Stimulated activated CD4-positive, alpha-beta T cell treated with anti-CD3 and anti-CD28 coated beads, Interleukin-4, amount 100 ng/mL, for 1 hour (primary cell): Measurements from ENCODE around the gene LRRC19.

Experiments
- DNase-seq: peaks from one replicate; pipeline ENCODE4 v3.0.0-alpha.2; 2020

Gene LRRC19, protein sequence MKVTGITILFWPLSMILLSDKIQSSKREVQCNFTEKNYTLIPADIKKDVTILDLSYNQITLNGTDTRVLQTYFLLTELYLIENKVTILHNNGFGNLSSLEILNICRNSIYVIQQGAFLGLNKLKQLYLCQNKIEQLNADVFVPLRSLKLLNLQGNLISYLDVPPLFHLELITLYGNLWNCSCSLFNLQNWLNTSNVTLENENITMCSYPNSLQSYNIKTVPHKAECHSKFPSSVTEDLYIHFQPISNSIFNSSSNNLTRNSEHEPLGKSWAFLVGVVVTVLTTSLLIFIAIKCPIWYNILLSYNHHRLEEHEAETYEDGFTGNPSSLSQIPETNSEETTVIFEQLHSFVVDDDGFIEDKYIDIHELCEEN

DNA sequence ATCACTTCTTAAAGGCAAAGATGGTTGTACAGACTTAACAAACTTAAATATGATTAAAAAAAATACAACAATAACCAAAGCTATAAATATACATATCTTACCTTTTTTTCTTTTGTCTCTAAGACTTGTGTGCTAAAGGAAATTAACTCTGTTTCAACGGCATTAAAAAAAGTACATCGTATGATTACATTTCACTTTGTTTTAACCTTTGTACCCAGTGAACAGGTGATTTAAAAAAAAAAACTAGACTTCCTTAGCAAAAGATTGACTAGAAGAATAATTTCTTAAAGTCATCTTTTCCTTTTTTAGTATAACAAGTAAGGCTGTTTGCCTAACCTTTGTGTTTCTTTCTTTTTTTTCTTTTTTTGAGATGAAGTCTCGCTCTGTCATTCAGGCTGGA is at the start of gene LRRC19:
Gene LRRC19, minus strand, starts transcription at position 182 of the 400 bp plus-strand sequence. CDS start 5,978 bp downstream, outside the sequence.
- DNase-seq = no peak

DNA sequence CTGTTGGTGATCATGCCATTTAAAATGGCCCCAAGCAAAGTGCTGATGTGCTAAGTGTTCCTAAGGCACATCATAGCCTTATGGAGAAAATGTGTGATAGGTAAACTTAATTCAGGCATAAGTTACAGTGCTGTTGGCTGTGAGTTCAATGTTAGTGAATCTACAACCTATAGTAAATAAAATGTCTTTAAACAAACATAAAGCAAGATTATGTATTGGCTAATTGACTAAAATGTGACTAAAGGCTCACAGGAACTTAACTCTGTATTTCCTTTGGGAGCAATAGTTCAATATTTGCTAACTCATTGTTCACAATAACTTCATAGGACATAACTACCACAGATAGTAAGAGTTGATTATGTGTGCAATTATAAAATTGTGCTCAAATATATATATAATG is 49.4 kb upstream of the LRRC19 start:
- DNase-seq = no peak

DNA sequence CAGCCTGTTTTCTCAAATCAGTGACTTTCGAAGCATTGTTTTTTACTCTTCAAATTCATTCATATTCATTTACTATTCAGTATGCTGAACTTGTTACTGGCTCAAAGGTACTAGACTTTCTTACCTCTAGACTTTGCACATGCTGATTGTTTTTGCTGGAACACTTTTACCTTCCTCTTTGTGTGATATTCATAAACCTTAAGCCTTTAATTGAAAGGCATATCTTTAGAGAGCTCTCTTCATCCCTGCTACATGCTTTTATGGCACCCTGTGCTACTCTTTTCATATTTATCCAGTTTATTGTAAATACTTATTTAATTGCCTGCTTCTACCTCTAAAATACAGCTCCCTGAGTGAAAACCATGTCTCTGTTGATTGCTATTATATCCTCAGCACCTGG is 48.7 kb upstream of the LRRC19 start:
- DNase-seq = no peak

DNA sequence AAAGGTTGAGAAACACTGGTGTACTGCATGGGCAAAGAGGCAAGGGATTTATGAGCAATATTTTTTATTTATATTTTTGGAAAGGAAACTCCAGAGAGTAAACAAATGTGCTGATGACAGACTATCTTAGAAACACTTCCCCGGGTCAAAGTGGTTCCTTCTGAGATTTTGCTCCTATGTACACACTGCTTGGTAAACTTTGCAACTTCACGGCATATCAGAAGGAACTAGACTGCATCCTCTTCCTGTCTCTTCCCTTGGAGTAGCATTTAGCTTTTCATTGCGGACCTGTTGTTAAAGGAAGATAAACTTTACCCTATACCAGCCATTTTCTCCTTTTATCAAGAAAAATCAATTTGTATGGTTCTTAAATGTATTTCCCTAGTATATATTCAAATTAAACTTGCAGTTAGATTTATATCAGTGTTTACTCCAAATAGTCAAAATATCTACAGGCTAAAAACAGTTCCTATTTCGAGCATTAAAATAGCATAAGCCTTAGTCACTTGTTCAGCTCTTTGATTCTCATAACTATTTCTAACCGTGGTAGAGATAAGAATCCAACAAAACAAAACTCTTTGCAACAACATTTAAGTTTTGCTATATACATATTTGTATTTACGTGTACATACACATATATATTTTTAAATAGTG is 48.0 kb upstream of the LRRC19 start:
- no peak for DNase-seq

DNA sequence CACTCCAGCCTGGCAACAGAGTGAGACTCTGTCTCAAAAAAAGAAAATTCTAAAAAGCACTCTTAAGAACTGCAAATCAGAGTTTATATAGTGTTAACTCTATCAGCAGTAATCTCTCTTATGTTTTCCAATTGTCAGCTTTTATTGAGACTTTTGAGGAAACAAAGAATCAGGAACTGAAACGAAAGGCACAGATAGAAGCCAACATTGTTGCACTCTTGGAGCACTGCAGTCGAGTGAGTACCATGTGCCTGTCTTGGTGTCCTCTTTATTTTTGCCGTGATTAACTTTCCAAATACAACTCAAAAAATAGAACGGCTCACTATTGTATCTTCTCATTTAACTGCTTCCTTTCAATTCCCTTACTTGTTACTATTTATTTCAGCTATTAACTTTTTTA is 41.7 kb upstream of the LRRC19 start:
- DNase-seq = no peak

DNA sequence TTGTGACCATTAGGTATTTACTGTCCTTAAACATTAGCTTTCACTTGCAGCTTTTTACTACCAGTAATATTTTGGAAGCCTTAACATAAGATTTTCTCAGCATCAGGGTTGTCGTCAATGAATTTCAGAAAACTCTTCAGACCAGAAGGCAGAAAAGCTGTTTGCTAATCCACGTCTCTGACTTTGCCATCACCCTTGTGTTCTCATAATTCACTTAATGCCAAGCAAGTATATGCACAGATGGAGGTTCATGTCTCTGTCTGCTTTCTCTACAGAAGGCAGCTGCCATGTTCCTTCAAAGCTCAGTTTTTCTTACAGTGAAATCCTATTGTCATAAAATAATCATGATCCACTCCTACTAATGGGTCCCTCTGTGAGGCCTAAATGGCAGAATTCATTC is 37.7 kb upstream of the LRRC19 start:
- no peak for DNase-seq

DNA sequence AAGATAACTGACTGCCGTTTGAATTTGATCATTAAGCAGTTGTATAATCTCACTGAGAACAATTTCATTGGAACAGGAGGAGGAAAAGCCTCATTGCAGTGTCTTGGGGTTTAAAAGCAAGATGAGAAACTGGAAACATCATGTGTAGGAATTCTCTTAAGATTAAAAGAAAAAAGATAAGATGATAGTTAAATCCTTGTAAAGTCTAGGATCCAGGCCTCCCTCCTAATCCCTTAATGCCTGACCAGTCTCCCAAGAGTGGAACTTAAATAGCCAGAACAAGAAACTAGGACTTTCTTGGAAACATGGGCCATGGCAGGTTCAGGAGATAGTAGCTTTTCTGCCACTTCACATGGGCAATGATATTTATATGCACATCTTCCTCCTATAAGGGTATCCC is 37.0 kb upstream of the LRRC19 start:
- no peak for DNase-seq

DNA sequence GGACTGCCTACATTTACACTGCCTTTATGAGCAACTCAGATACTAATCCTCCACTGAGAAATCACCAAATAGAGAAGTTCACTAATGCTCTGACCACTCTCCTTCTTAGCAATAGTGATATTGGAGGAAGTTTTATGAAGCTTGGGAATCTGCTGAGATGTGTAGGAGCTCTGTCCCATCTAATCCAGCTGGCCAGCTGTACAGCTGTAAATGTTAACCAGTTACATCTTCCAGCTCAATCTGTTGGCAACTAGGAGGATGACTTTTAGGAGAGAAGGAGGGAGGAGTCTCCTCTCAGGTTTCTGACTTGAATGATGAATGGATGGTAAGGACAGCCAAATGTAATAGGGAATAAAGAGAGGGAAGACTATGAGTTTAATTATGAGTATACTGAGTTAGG is 36.3 kb upstream of the LRRC19 start:
- no peak for DNase-seq

GRCh38 chr9:27037499-27037898 is 32.0 kb upstream of the LRRC19 start:
- no peak for DNase-seq

DNA sequence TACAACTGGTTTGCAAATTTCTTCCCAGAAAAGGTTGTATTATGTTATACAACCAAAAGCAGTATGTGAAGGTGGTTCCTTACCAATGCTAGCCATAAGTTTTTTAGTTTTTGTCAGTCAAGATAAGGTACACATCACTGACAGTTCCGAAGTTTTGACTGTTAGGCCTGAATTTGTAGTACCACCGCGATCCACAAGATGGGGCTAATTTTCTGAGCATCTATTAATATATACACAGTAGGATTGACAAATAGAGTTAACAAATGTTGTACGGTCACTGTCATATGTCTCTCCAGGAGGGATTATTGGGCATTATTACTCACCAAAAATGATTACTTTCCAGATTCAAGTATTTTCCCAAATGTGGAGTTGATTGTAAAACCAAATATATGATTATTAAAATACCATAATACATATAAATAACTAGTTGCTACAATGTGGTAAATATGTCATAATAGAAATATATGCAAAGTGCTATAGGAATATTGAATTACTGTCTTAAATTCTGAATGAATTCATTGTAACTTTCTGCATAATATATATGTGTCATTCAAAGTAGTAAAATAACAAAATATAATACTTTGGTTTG is 28.4 kb upstream of the LRRC19 start:
- DNase-seq = peak; percentile 35

DNA sequence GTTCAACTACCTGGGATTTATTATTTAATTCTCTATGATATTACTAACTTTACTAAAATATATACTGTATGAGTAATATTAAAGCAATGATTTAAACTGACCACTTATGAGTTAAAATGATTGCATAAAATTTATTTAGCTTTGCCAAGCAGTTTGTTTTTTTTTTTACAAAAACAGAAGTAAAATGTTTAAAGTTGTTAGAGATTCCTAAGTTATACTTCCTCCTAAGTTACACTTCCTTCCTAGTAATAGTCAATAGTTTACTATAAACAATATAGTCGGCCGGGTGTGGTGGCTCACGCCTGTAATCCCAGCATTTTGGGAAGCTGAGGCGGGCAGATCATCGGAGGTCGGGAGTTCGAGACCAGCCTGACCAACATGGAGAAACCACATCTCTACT is 23.7 kb upstream of the LRRC19 start:
- no peak for DNase-seq

DNA sequence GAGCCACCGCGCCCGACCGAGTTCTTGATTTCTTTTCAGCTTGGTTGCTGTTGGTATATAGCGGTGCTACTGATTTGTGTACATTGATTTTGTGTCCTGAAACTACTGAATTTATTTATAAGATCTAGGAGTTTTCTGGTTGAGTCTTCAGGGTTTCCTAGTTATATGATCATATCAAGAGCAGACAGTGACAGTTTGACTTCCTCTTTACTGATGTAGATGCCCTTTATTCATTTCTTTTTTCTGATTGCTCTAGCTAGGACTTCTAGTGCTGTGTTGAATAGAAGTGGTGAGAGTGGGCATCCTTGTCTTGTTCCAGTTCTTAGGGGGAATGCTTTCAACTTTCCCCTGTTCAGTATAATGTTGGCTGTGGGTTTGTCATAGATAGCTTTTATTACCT is 17.4 kb upstream of the LRRC19 start:
- no peak for DNase-seq

DNA sequence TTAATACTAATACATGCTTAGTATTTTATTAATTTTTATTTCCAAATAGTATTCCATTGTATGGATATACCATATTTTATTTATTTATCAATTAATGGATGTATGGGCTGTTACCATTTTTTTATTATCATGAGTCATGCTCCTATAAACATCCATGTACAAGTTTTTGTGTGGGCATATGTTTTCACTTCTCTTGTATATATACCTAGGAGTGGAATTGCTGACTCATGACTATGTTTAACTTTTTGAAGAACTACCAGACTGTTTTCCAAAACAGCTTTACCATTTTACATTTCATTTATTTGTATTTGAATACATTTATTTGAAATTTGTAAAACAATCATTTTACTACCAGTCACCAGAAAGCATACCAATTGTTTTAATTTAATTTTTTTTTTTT is 14.1 kb upstream of the LRRC19 start:
- DNase-seq = no peak

GRCh38 chr9:27003426-27004077 is 1.9 kb downstream of the LRRC19 start:
- no peak for DNase-seq

GRCh38 chr9:26995810-26996209 is 9.7 kb downstream of the LRRC19 start:
- DNase-seq = no peak

DNA sequence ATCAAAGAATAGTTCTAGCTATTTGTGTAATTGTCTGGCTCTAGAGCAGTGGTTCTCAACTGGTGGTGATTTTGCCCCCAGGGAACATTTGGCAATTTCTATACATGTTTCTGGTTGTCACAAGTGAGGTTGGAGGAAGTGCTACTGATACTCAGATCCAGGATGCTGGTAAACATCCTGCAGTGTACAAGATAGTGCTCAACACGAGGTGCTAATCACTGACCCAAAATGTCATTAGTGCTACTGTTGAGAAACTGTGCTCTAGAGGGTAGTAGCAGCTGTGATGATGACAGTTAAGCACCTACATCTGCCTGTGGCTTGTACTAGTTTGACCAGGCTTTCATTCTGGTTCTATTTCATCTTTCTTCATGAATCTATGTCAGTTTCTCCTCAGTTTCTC is 22.1 kb downstream of the LRRC19 start:
- no peak for DNase-seq

DNA sequence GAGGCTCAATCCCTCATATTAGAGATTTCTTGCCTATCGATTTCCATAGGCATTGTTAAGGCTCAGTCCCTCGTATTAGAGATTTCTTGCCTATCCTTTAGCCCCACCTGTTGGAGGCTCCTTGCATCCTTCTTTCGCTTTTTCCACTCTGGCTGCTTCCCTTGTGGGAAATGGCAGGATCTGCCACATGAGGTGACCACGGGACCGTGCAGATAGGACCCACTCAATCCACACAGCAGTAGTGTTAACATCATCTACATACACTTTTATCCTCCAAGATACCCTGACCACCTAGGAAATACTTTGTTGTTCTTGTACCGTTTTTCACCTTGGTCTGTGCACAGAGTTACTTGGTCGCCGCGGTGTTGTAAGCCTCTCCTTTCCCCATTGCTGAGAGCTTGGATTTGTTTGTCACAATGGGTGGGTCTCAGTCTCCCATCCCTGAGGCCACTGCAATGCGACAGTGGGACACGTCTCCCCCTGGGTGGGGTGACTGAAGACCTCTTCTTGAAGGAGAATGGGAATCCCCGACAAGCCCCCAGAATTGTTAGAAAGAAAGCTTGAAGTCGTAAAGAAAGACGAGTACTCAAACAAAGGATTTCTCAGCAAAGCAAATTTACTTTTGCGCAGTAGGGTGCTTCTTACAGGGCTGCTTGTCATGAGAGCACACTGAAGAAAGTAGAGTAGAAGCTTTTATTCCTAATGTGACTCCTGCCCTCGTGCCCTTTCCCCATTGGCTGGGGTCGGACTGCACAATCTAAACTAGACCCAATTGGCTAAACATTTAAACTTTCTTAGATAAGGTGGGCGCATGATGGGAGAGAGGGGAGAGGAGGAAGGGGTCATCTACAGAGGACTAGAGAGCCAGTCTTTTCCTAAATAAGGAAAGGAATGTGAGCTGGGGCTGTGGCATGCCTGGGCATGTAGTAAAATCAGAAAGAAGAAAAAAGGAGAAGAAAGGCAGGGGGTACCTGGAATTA is 29.5 kb downstream of the LRRC19 start:
- no peak for DNase-seq

DNA sequence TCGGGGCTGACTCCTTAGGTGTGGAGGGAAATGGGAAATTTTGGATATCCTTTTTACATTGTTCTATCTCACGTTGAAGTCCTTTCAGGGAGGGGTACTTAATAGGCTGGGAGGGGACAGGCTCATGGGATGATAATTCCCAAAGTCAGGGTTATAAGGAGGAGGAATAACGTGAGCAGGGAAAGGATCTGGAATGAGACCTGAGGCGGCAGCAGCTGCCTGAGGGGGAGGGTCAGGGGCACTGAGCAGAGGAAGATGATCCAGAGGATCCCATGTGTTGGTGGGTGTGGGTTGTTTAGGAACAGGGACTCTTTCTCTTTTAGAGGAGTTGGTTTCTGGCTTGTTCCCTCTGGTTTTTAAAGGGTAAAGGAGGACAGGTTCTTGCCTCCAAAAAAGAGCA is 30.5 kb downstream of the LRRC19 start:
- no peak for DNase-seq

DNA sequence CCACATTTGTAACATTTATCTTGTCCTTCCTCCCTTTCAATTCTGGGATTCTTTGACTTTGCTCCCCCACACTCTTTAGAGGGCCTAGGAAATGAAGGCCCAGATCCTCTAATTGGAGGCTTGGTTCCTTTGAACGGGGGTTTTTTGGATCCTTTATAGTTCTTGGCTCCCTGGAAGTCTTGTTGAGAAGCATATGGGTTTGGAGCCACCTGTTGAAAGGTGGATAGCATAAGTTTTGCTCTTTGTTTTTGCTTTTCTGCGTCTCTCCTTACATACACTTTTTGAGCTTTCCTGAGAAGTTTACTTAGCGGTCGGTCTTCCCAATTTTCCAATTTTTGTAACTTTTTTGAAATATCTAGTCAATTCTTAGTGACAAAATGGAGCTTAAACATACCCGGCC is 31.5 kb downstream of the LRRC19 start:
- DNase-seq = no peak

GRCh38 chr9:26971721-26972120 is 33.8 kb downstream of the LRRC19 start:
- DNase-seq = no peak

- no peak for DNase-seq
These were observed 48.6 kb downstream of the LRRC19 start for GRCh38 chr9:26956860-26957233.
